Muscle layer of duodenum (tissue), 2 donors: ENCODE measurements around the gene LSAMP.

Experiments used
- H3K27ac ChIP-seq: one replicate; pipeline ENCODE4 v1.7.0; 2013; ENCODE audit warnings: mild to moderate bottlenecking, low read length
- H3K27me3 ChIP-seq: one replicate; pipeline ENCODE4 v1.7.0; 2013; ENCODE audit warnings: low read depth, mild to moderate bottlenecking, control low read depth, low read length
- H3K36me3 ChIP-seq, 2 donors: one replicate each; pipeline ENCODE4 v1.7.0; 2013; ENCODE audit warnings: low read length in 2 of 2, control low read depth in 1 of 2, mild to moderate bottlenecking in 1 of 2; ENCODE audit not compliant: insufficient read depth in 2 of 2, control insufficient read depth in 1 of 2
- H3K4me1 ChIP-seq, 2 donors: one replicate each; pipeline ENCODE4 v1.7.0; 2013; ENCODE audit warnings: low read length in 2 of 2, mild to moderate bottlenecking in 2 of 2, control low read depth in 1 of 2, moderate library complexity in 1 of 2; ENCODE audit not compliant: insufficient read depth in 2 of 2, control insufficient read depth in 1 of 2
- H3K4me3 ChIP-seq, 2 donors: one replicate each; pipeline ENCODE4 v1.7.0; 2013; ENCODE audit warnings: low read length in 2 of 2, low read depth in 1 of 2, mild to moderate bottlenecking in 1 of 2
- H3K9me3 ChIP-seq, 2 donors: one replicate each; pipeline ENCODE4 v1.7.0; 2013; ENCODE audit warnings: low read length in 2 of 2, control low read depth in 1 of 2, mild to moderate bottlenecking in 1 of 2; ENCODE audit not compliant: control insufficient read depth in 1 of 2
- donor health status: healthy.

The LSAMP gene

GRCh38 chr3:116285781-116286421, 159.4 kb downstream of the LSAMP start:
- Histone ChIP-seq H3K9me3 (no peaks in the 10 kb centered on the region), H3K27me3 (no peaks in the 10 kb centered on the region), H3K4me3 (no peak overlapping the region), H3K27ac (no peak overlapping the region), H3K36me3 (no peaks in the 10 kb centered on the region), H3K4me1 (no peaks in the 10 kb centered on the region)

DNA sequence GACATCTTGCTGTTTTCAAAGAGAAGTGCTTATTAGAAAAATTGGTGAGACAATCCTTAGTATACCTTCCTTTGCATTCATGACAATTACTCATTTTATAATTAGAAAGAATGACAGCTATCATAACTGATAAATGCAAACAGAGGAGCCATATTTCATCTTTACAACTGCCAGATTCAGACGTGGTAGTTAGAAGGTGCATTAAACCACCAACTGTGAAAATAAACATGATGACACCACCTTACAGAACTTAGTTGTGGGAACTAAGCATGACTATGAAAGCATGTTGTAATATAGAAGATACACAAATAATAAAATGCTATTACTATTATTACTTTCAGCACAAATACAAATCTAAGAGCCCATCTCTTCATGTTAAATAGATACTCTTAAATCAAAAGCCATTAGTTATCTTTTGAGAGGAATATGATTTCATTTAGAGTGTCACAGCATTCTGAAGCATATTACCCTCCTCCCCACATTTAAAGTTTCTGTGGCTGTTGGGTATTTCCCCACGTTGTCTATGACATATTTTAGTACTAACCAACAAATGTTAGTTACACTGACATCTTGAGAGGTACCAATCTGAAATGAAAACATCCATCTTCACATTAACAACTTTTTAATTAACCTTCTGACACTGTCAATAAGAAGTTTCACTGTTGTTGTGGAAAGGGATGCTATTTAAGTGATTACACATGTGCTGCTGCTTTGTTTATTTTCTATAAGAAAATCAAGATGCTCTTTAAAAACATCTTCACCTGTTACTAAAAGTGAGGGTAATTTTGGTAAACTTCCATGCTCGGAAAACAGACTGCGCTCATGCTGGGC, 163.8 kb downstream of the LSAMP start:
- no peaks in the 10 kb centered on the region for H3K9me3 ChIP-seq
- H3K27me3 ChIP-seq: no peaks in the 10 kb centered on the region
- H3K4me3 ChIP-seq: no peak overlapping the region
- peaks cover 0 to 10% of the 10 kb centered on the region in 2 donors for H3K4me1 ChIP-seq
- H3K36me3 ChIP-seq: no peaks in the 10 kb centered on the region
- H3K27ac ChIP-seq: no peak overlapping the region

GRCh38 chr3:116280130-116280740, 165.1 kb downstream of the LSAMP start:
- Histone ChIP-seq H3K27ac (no peak overlapping the region), H3K4me1 (peaks cover 0 to 10% of the 10 kb centered on the region in 2 donors), H3K4me3 (no peak overlapping the region), H3K36me3 (no peaks in the 10 kb centered on the region), H3K9me3 (no peaks in the 10 kb centered on the region), H3K27me3 (no peaks in the 10 kb centered on the region)

DNA sequence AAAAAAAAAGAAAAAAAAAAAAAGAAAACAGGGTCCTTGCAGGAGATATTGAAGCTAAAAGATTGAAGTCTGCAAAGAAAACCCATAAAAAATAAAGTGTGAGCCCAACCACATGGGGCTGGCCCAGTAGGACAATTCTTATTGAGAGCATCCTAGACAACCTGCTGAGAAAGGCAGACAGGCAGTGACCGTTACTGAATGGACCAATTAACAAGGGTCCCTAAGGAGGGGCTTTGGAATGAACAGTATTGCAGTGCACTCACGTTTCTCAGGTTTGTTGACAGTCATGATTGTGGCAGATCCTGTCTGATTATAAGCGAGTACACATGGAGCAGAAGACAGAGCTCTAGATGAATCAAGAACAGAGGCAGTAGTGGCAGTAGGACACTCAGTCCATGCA, 168.6 kb downstream of the LSAMP start:
- Histone ChIP-seq H3K36me3 (no peaks in the 10 kb centered on the region), H3K27me3 (no peaks in the 10 kb centered on the region), H3K9me3 (no peaks in the 10 kb centered on the region), H3K4me1 (peaks cover 0 to 10% of the 10 kb centered on the region in 2 donors), H3K27ac (no peak overlapping the region), H3K4me3 (no peak overlapping the region)

- H3K27ac ChIP-seq: no peak overlapping the region
- H3K9me3 ChIP-seq: no peaks in the 10 kb centered on the region
- H3K27me3 ChIP-seq: no peaks in the 10 kb centered on the region
- no peaks in the 10 kb centered on the region for H3K36me3 ChIP-seq
- no peak overlapping the region for H3K4me3 ChIP-seq
- no peaks in the 10 kb centered on the region for H3K4me1 ChIP-seq
Observed at GRCh38 chr3:116270056-116270455, 175.2 kb downstream of the LSAMP start.

DNA sequence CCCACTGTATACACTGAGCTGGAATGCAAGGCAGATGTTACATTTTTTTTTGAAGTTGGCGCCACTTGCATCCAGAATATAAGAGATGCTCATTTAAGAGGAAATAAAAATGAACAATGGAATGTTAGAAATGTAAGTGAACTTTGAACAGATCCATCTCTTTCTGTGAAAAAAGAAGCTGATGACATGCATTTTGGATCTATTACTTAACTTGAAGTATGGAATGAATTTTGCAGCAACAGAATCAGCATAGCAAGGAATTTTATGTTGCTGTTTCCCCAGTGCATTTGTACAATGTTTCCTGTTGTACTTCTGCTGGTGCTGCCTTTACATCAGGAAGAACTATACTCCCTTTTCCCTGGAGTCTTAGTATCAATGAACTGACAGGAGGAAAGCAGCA, 178.2 kb downstream of the LSAMP start:
- peaks cover 0 to 3% of the 10 kb centered on the region in 2 donors for H3K4me1 ChIP-seq
- H3K36me3 ChIP-seq: no peaks in the 10 kb centered on the region
- no peaks in the 10 kb centered on the region for H3K27me3 ChIP-seq
- no peaks in the 10 kb centered on the region for H3K9me3 ChIP-seq
- H3K27ac ChIP-seq: no peak overlapping the region
- no peak overlapping the region for H3K4me3 ChIP-seq

DNA sequence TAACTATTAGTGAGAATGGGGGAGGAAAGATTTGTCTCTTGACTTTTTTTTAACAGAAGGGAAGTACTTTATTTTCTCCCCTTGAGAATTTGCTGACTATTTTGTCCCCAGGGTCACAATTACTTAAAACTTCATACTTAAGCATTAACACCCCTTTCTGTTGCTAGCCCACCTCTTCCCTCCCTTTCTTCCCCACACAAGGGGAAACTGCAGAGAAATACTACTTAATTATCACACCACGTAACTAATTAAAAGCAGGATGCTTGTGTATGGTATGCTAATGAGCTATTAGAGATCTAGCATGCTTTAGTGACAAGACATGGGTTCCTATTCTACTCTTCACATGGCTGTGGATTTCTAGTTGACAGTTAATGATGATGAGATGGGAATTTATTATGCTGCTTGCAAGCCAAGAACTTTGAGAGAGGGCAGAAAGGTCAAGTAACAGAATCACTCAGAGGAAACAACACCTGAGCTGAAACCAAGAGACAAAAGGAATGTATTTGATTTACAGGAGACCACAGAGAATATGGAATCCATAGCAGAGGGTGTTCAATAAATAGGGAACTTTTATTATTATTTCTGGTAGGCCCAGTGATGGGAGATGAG, 179.2 kb downstream of the LSAMP start:
- Histone ChIP-seq H3K9me3 (no peaks in the 10 kb centered on the region), H3K4me3 (no peak overlapping the region), H3K27ac (no peak overlapping the region), H3K36me3 (no peaks in the 10 kb centered on the region), H3K27me3 (no peaks in the 10 kb centered on the region), H3K4me1 (peaks cover 0 to 3% of the 10 kb centered on the region in 2 donors)

DNA sequence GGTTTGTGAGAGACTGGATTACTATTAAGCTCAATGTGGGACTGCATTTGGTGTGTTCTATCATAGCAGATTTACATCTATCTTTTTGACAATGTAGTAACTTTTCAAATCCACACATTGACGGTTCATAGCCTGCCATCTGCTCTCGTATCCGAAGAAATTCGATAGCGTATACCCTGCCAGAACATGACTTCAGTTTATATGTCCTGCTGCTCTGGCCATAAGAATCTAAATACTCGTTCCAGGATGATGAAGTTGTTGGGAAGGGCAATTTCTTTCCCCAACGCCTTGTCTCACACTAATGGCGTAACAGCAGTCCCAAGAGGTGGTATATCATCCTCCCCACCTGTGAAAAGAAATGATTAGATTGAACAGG, 180.0 kb downstream of the LSAMP start:
- Histone ChIP-seq H3K27me3 (no peaks in the 10 kb centered on the region), H3K4me1 (peaks cover 0 to 3% of the 10 kb centered on the region in 2 donors), H3K4me3 (no peak overlapping the region), H3K27ac (no peak overlapping the region), H3K9me3 (no peaks in the 10 kb centered on the region), H3K36me3 (no peaks in the 10 kb centered on the region)

- Histone ChIP-seq H3K4me1 (peaks cover 0 to 3% of the 10 kb centered on the region in 2 donors), H3K36me3 (no peaks in the 10 kb centered on the region), H3K27me3 (no peaks in the 10 kb centered on the region), H3K4me3 (no peak overlapping the region), H3K27ac (no peak overlapping the region), H3K9me3 (no peaks in the 10 kb centered on the region)
Observed at GRCh38 chr3:116264546-116265319, 180.6 kb downstream of the LSAMP start.

- peaks cover 0 to 3% of the 10 kb centered on the region in 2 donors for H3K4me1 ChIP-seq
- H3K9me3 ChIP-seq: no peaks in the 10 kb centered on the region
- H3K36me3 ChIP-seq: no peaks in the 10 kb centered on the region
- no peaks in the 10 kb centered on the region for H3K27me3 ChIP-seq
- H3K4me3 ChIP-seq: no peak overlapping the region
- H3K27ac ChIP-seq: no peak overlapping the region
Observed at GRCh38 chr3:116263842-116264545, 181.3 kb downstream of the LSAMP start.
